IMR-90 (cell line): Measurements from ENCODE around the gene SRBD1. TPM values are rescaled to one million over a fixed set of nuclear protein-coding genes. Genes with fewer than 3 reads are reported as not detected.

Experiments
- ATAC-seq: fragments of 200-7000 bp; cut with Tn5 transposase; 2 replicates; pipeline ENCODE4 v1.9.1; 2020; ENCODE audit warnings: low read depth, mild to moderate bottlenecking, moderate library complexity
- BruUV-seq: library from RNA; stranded (reverse); fragments of 400-500 nt; replicated peaks from 2 replicates; lab custom pipeline; 2021; lab: Mats Ljungman, UMichigan
- CTCF ChIA-PET: fragments of 300-600 bp; formaldehyde crosslinking; extraction: SDS; loops from one replicate; lab custom pipeline; 2021; ENCODE audit warnings: antibody characterized with exemption; lab: Yijun Ruan, JAX
- POLR2A ChIA-PET: fragments of 300-600 bp; sonication (Branson Sonifier 250); formaldehyde crosslinking; loops from one replicate; lab custom pipeline; 2022; ENCODE audit warnings: antibody characterized with exemption; ENCODE audit not compliant: unreplicated experiment; lab: Charles Lee
- DNase-seq: peaks from one replicate; pipeline ENCODE4 v3.0.0; 2013
- H2AFZ ChIP-seq: replicated peaks from 2 replicates; pipeline ENCODE3; 2013; ENCODE audit warnings: low read length, mild to moderate bottlenecking; ENCODE audit not compliant: poor library complexity
- H2AK5ac ChIP-seq: 2 replicates; pipeline ENCODE4 v1.6.1; 2013; ENCODE audit warnings: low read depth, low read length, inconsistent platforms
- H2AK9ac ChIP-seq: replicated peaks from 2 replicates; pipeline ENCODE3; 2013; ENCODE audit warnings: mild to moderate bottlenecking, low read depth, low read length, moderate library complexity; ENCODE audit not compliant: poor library complexity
- H2BK120ac ChIP-seq: 2 replicates; pipeline ENCODE4 v1.6.1; 2013; ENCODE audit warnings: low read depth, low read length, inconsistent platforms
- H2BK15ac ChIP-seq: 3 replicates; pipeline ENCODE4 v1.6.1; 2013; ENCODE audit warnings: low read depth, low read length, inconsistent platforms
- H2BK20ac ChIP-seq: 2 replicates; pipeline ENCODE4 v1.6.1; 2013; ENCODE audit warnings: low read depth, mild to moderate bottlenecking, inconsistent platforms, low read length, moderate library complexity
- H2BK5ac ChIP-seq: 2 replicates; pipeline ENCODE4 v1.6.1; 2013; ENCODE audit warnings: mild to moderate bottlenecking, low read depth, low read length, inconsistent platforms; ENCODE audit not compliant: poor library complexity, severe bottlenecking
- H3K14ac ChIP-seq: replicated peaks from 2 replicates; pipeline ENCODE4 v1.6.1; 2013; ENCODE audit warnings: low read depth, low read length, inconsistent platforms
- H3K18ac ChIP-seq: 2 replicates; pipeline ENCODE4 v1.6.1; 2013; ENCODE audit warnings: low read depth, low read length, control low read depth
- H3K23ac ChIP-seq: 2 replicates; pipeline ENCODE4 v1.6.1; 2013; ENCODE audit warnings: low read depth, low read length, inconsistent platforms
- H3K27ac ChIP-seq: 2 replicates; pipeline ENCODE4 v1.5.1; 2013; ENCODE audit warnings: mild to moderate bottlenecking, control low read depth, low read length; ENCODE audit not compliant: insufficient read depth
- H3K27me3 ChIP-seq: 2 replicates; pipeline ENCODE4 v1.6.1; 2013; ENCODE audit warnings: low read length; ENCODE audit not compliant: control insufficient read depth, insufficient read depth
- H3K36me3 ChIP-seq: 2 replicates; pipeline ENCODE4 v1.6.1; 2013; ENCODE audit warnings: low read length, mixed read lengths; ENCODE audit not compliant: control insufficient read depth, insufficient read depth
- H3K4ac ChIP-seq: 2 replicates; pipeline ENCODE4 v1.6.1; 2013; ENCODE audit warnings: low read depth, low read length, inconsistent platforms
- H3K4me1 ChIP-seq: 2 replicates; pipeline ENCODE4 v1.6.1; 2013; ENCODE audit warnings: low read length, mixed read lengths; ENCODE audit not compliant: control insufficient read depth, insufficient read depth
- H3K4me2 ChIP-seq: 2 replicates; pipeline ENCODE4 v1.6.1; 2013; ENCODE audit warnings: low read depth, mild to moderate bottlenecking, control low read depth, low read length, moderate library complexity
- H3K4me3 ChIP-seq: 2 replicates; pipeline ENCODE4 v1.5.1; 2013; ENCODE audit warnings: low read depth, mild to moderate bottlenecking, control low read depth, low read length, moderate library complexity; ENCODE audit not compliant: insufficient read depth
- H3K56ac ChIP-seq: 2 replicates; pipeline ENCODE4 v1.6.1; 2013; ENCODE audit warnings: low read length, inconsistent platforms; ENCODE audit not compliant: insufficient read depth; ENCODE audit errors: extremely low read depth
- H3K79me1 ChIP-seq, 2 experiments: 2 replicates each; pipeline ENCODE4 v1.6.1; 2013; ENCODE audit warnings: low read length in 2 of 2, inconsistent platforms in 1 of 2, low read depth in 1 of 2
- H3K9ac ChIP-seq: 2 replicates; pipeline ENCODE4 v1.6.1; 2013; ENCODE audit warnings: low read depth, low read length, control low read depth
- H3K9me1 ChIP-seq: 2 replicates; pipeline ENCODE4 v1.6.1; 2013; ENCODE audit warnings: low read length, inconsistent platforms; ENCODE audit not compliant: insufficient read depth
- H3K9me3 ChIP-seq: 2 replicates; pipeline ENCODE4 v1.6.1; 2013; ENCODE audit warnings: low read length; ENCODE audit not compliant: control insufficient read depth, insufficient read depth
- H4K20me1 ChIP-seq: 2 replicates; pipeline ENCODE4 v1.6.1; 2013; ENCODE audit warnings: low read length, inconsistent platforms; ENCODE audit not compliant: insufficient read depth
- H4K5ac ChIP-seq: 2 replicates; pipeline ENCODE4 v1.6.1; 2013; ENCODE audit warnings: mild to moderate bottlenecking, low read depth, low read length, control low read depth
- H4K8ac ChIP-seq, 2 experiments: 2 replicates each; pipeline ENCODE4 v1.6.1; 2013; ENCODE audit warnings: low read depth in 2 of 2, low read length in 2 of 2, control low read depth in 1 of 2, inconsistent platforms in 1 of 2
- H4K91ac ChIP-seq: 2 replicates; pipeline ENCODE4 v1.6.1; 2013; ENCODE audit warnings: low read depth, low read length, inconsistent platforms; ENCODE audit not compliant: insufficient read depth
- BHLHE40 ChIP-seq: fragments of 150-350 bp; IDR thresholded peaks from 2 replicates; pipeline ENCODE4 v1.6.1; 2016; ENCODE audit warnings: mild to moderate bottlenecking, low read depth, low read length
- CEBPB ChIP-seq: IDR thresholded peaks from 2 replicates; pipeline ENCODE4 v1.6.1; 2012; ENCODE audit warnings: low read depth, low read length, improper control_type of control experiment
- CHD1 ChIP-seq: IDR thresholded peaks from 2 replicates; pipeline ENCODE4 v1.6.1; 2012; ENCODE audit warnings: low read depth, low read length, improper control_type of control experiment
- FOS ChIP-seq: fragments of 150-350 bp; IDR thresholded peaks from 2 replicates; pipeline ENCODE4 v1.6.1; 2016; ENCODE audit warnings: low read depth, low read length
- NFE2L2 ChIP-seq: fragments of 150-350 bp; IDR thresholded peaks from 2 replicates; pipeline ENCODE4 v1.6.1; 2016; ENCODE audit warnings: low read depth, mild to moderate bottlenecking, low read length
- POLR2A ChIP-seq: IDR thresholded peaks from 2 replicates; pipeline ENCODE4 v1.6.1; 2012; ENCODE audit warnings: mild to moderate bottlenecking, low read depth, low read length
- RCOR1 ChIP-seq: IDR thresholded peaks from 2 replicates; pipeline ENCODE4 v1.6.1; 2012; ENCODE audit warnings: mild to moderate bottlenecking, low read length, improper control_type of control experiment; ENCODE audit not compliant: insufficient replicate concordance
- SMC3 ChIP-seq: fragments of 150-350 bp; IDR thresholded peaks from 2 replicates; pipeline ENCODE4 v1.6.1; 2016; ENCODE audit warnings: low read depth, mild to moderate bottlenecking, antibody characterized with exemption, low read length, moderate library complexity
- WGBS, 2 experiments: methylation state at CpG; one replicate each; pipeline versions ENCODE4 v1.1.5 to v1.1.7; 2013; ENCODE audit warnings: missing lambda C conversion rate in 2 of 2; ENCODE audit not compliant: insufficient read length in 1 of 2; ENCODE audit errors: extremely low coverage in 2 of 2; 5-methylcytosine and 5-hydroxymethylcytosine counted together
- dilution Hi-C: fragments of 300-500 bp; cut with HindIII; formaldehyde crosslinking; loops from one replicate; pipeline ENCODE4 v1.14.3; 2018; ENCODE audit warnings: low sequenced_read_pairs; ENCODE audit not compliant: unreplicated experiment
- in situ Hi-C: fragments of 300-500 bp; cut with MboI; formaldehyde crosslinking; loops from 3 replicates; pipeline ENCODE4 v1.14.3; 2019; ENCODE audit warnings: low sequenced_read_pairs, inconsistent platforms, mixed read lengths
- intact Hi-C: fragments of 100-400 bp; cut with micrococcal nuclease; formaldehyde crosslinking; loops from 2 replicates; pipeline ENCODE4 v1.10.0; 2022
- polyA plus RNA-seq, 3 experiments: library from polyadenylated mRNA; depleted of rRNA; stranded (reverse); fragments of >200 nt; gene quantifications; 2 replicates each; pipeline ENCODE4 v1.2.3, GENCODE V29; 2012; ENCODE audit warnings: low replicate concordance in 1 of 3
- total RNA-seq: library from RNA; depleted of rRNA; stranded (reverse); fragments of >200 nt; gene quantifications from 2 replicates; pipeline ENCODE4 v1.2.3, GENCODE V29; 2012
- TF ChIP-seq, protein P1 (sequence below): conservative IDR thresholded peaks from 2 replicates; pipeline ENCODE4 v1.5.1; 2012; ENCODE audit warnings: mild to moderate bottlenecking, low read depth, low read length, improper control_type of control experiment
- TF ChIP-seq, protein P2 (sequence below): fragments of 150-350 bp; IDR thresholded peaks from 2 replicates; pipeline ENCODE4 v1.6.1; 2017; ENCODE audit warnings: mild to moderate bottlenecking, antibody characterized with exemption, low read length, low read depth

The SRBD1 gene
- total and polyA plus RNA-seq, 2 of the 4 experiments (the other 2 are of a cell fraction) = 3.5 to 14.7 TPM

DNA sequence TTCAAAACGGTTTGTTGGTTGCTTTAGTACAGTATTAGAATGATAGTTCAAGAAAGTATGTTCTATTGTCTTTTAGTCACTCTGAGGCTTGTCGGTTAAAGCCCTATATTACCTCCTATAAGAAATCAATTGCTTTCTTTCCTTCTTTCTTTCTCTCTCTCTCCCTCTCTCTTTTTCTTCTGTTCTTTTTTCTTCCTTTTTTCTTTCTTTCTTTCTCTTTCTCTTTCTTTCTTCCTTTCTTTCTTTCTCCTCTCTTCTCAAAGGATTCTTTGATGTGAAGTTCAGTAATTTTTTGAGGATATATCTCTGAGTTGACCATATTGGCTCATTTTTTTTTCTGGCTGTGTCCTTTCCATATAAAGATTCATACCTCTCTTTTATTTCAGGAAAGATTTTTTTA, 249.4 kb downstream of the SRBD1 start:
- no peaks in the 10 kb centered on the region for H3K4me1 ChIP-seq
- H4K5ac ChIP-seq = no peak overlapping the region
- no peak overlapping the region for H2BK120ac ChIP-seq
- ChIA-PET CTCF (no interaction called here), POLR2A (no interaction called here)
- no peak overlapping the region for H3K14ac ChIP-seq
- no peak overlapping the region for H3K4me2 ChIP-seq
- ATAC-seq (no peak), DNase-seq (no peak)
- H3K79me1 ChIP-seq = no peaks in the 10 kb centered on the region
- no CpG with 5 or more reads among the region's 2 CpGs for WGBS, 2 experiments
- no peak overlapping the region for H2AK5ac ChIP-seq
- intact Hi-C loops (no loop called here), dilution Hi-C loops (no loop called here), in situ Hi-C loops (no loop called here)
- no peaks in the 10 kb centered on the region for H4K20me1 ChIP-seq
- no peak overlapping the region for H2BK20ac ChIP-seq
- no peak overlapping the region for H3K18ac ChIP-seq
- no peaks in the 10 kb centered on the region for H3K9me1 ChIP-seq
- no peak overlapping the region for H4K91ac ChIP-seq
- H3K27me3 ChIP-seq = no peaks in the 10 kb centered on the region
- H3K23ac ChIP-seq = no peak overlapping the region
- no peak overlapping the region for H3K27ac ChIP-seq
- no peak overlapping the region for H2BK5ac ChIP-seq
- H3K9ac ChIP-seq = no peak overlapping the region
- H3K9me3 ChIP-seq = no peaks in the 10 kb centered on the region
- no peaks in the 10 kb centered on the region for H3K36me3 ChIP-seq
- no peak overlapping the region for H4K8ac ChIP-seq
- H3K4ac ChIP-seq = no peak overlapping the region
- H2AFZ ChIP-seq = no peak overlapping the region
- no peak overlapping the region for H2BK15ac ChIP-seq
- no peak overlapping the region for H3K56ac ChIP-seq
- no TSS peak for BruUV-seq
- H3K4me3 ChIP-seq = no peak overlapping the region
- TF ChIP-seq POLR2A (no peak), RCOR1 (no peak), CHD1 (no peak), SMC3 (no peak), NFE2L2 (no peak), CEBPB (no peak), BHLHE40 (no peak), FOS (no peak)
- TF ChIP-seq, protein P1, sequence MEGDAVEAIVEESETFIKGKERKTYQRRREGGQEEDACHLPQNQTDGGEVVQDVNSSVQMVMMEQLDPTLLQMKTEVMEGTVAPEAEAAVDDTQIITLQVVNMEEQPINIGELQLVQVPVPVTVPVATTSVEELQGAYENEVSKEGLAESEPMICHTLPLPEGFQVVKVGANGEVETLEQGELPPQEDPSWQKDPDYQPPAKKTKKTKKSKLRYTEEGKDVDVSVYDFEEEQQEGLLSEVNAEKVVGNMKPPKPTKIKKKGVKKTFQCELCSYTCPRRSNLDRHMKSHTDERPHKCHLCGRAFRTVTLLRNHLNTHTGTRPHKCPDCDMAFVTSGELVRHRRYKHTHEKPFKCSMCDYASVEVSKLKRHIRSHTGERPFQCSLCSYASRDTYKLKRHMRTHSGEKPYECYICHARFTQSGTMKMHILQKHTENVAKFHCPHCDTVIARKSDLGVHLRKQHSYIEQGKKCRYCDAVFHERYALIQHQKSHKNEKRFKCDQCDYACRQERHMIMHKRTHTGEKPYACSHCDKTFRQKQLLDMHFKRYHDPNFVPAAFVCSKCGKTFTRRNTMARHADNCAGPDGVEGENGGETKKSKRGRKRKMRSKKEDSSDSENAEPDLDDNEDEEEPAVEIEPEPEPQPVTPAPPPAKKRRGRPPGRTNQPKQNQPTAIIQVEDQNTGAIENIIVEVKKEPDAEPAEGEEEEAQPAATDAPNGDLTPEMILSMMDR = no peak
- TF ChIP-seq, protein P2, sequence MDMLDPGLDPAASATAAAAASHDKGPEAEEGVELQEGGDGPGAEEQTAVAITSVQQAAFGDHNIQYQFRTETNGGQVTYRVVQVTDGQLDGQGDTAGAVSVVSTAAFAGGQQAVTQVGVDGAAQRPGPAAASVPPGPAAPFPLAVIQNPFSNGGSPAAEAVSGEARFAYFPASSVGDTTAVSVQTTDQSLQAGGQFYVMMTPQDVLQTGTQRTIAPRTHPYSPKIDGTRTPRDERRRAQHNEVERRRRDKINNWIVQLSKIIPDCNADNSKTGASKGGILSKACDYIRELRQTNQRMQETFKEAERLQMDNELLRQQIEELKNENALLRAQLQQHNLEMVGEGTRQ = no peak
- H2AK9ac ChIP-seq = no peak overlapping the region
